Measurements from ENCODE around the gene GPR161. TPM values are rescaled to one million over a fixed set of nuclear protein-coding genes. Genes with fewer than 3 reads are reported as not detected.

The GPR161 gene
- total and polyA plus RNA-seq, 10 of the 15 experiments (the other 5 are each of a cell fraction or from before 2014, with no cell fraction given): 0.07 to 0.49 (median 0.34) TPM; not detected in 2

GRCh38 chr1:168134132-168134531 lies 2.6 kb downstream of the GPR161 start:
- H3K9me3 ChIP-seq (replicated peaks; ENCODE audit: control insufficient read depth, insufficient read depth, low read length): no peaks in the 10 kb centered on the region
- 0% methylated on average over 1 of the region's 1 CpG for WGBS (ENCODE audit: insufficient coverage, insufficient replicate concordance, low lambda C conversion rate, missing lambda C conversion rate)
- ChIA-PET SMC1A (ENCODE audit: uncharacterized antibody, unreplicated experiment) (no interaction called here), RAD21 (ENCODE audit: unreplicated experiment) (no interaction called here), CTCF (interaction anchor here (0.8 to 2.0 kb wide), 5 partner anchors 8 to 209 kb away, joined by 3 to 5 read pairs (median 3); no protein-coding TSS in a partner anchor), POLR2A (no interaction called here)
- no peak overlapping the region for H3K9ac ChIP-seq (ENCODE audit: control insufficient read depth, insufficient read depth, low read length)
- no peaks in the 10 kb centered on the region for H3K79me2 ChIP-seq (ENCODE audit: control insufficient read depth, insufficient read depth, low read length)
- H3K4me3 ChIP-seq: no peak overlapping the region
- no peak overlapping the region for H3K4me2 ChIP-seq (ENCODE audit: control insufficient read depth, insufficient read depth)
- DNase-seq (ENCODE audit: low read depth, low spot score) (no peak), ATAC-seq (no peak), FAIRE-seq (no peak)
- H3K36me3 ChIP-seq (ENCODE audit: control insufficient read depth in 2 of 2, insufficient read depth in 2 of 2, low read length in 1 of 2): no peaks in the 10 kb centered on the region
- H2AFZ ChIP-seq (ENCODE audit: control insufficient read depth, low read depth, low read length): no peak overlapping the region
- no peak overlapping the region for H3K27ac ChIP-seq (ENCODE audit: control insufficient read depth, insufficient read depth)
- BruUV-seq (replicated peaks): no TSS peak
- intact Hi-C loops (cut with micrococcal nuclease; ENCODE audit: unreplicated experiment): no loop called here
- H4K20me1 ChIP-seq (ENCODE audit: control insufficient read depth, insufficient read depth): no peaks in the 10 kb centered on the region
- H3K27me3 ChIP-seq (replicated peaks in 1 of 2; ENCODE audit: control insufficient read depth in 2 of 2, insufficient read depth in 2 of 2, low read length in 1 of 2): peaks cover 11 to 20% of the 10 kb centered on the region in 2 experiments; a peak in 3 of 4 replicates
- in situ Hi-C loops (cut with MboI): no loop called here
- peaks cover 8% of the 10 kb centered on the region for H3K4me1 ChIP-seq (ENCODE audit: control insufficient read depth, insufficient read depth, low read length)
- no peak for TF ChIP-seq SIN3A (IDR thresholded peaks at IDR 0.05; ENCODE audit: low read depth, low read length)
- TF ChIP-seq, protein P1, sequence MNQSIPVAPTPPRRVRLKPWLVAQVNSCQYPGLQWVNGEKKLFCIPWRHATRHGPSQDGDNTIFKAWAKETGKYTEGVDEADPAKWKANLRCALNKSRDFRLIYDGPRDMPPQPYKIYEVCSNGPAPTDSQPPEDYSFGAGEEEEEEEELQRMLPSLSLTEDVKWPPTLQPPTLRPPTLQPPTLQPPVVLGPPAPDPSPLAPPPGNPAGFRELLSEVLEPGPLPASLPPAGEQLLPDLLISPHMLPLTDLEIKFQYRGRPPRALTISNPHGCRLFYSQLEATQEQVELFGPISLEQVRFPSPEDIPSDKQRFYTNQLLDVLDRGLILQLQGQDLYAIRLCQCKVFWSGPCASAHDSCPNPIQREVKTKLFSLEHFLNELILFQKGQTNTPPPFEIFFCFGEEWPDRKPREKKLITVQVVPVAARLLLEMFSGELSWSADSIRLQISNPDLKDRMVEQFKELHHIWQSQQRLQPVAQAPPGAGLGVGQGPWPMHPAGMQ (IDR thresholded peaks at IDR 0.05; ENCODE audit: borderline replicate concordance): no peak
- TF ChIP-seq ZZZ3 (IDR thresholded peaks at IDR 0.05; ENCODE audit: control insufficient read depth, insufficient read length, low read depth): no peak
- no peak for TF ChIP-seq SRF (IDR thresholded peaks at IDR 0.05; ENCODE audit: low read depth in 2 of 2, low read length in 2 of 2)
- TF ChIP-seq ZNF217 (IDR thresholded peaks at IDR 0.05): no peak
- TF ChIP-seq CEBPZ (IDR thresholded peaks at IDR 0.05; ENCODE audit: low read depth, low read length): no peak
- no peak for TF ChIP-seq CREM (IDR thresholded peaks at IDR 0.05; ENCODE audit: low read depth)
- TF ChIP-seq, protein P2, sequence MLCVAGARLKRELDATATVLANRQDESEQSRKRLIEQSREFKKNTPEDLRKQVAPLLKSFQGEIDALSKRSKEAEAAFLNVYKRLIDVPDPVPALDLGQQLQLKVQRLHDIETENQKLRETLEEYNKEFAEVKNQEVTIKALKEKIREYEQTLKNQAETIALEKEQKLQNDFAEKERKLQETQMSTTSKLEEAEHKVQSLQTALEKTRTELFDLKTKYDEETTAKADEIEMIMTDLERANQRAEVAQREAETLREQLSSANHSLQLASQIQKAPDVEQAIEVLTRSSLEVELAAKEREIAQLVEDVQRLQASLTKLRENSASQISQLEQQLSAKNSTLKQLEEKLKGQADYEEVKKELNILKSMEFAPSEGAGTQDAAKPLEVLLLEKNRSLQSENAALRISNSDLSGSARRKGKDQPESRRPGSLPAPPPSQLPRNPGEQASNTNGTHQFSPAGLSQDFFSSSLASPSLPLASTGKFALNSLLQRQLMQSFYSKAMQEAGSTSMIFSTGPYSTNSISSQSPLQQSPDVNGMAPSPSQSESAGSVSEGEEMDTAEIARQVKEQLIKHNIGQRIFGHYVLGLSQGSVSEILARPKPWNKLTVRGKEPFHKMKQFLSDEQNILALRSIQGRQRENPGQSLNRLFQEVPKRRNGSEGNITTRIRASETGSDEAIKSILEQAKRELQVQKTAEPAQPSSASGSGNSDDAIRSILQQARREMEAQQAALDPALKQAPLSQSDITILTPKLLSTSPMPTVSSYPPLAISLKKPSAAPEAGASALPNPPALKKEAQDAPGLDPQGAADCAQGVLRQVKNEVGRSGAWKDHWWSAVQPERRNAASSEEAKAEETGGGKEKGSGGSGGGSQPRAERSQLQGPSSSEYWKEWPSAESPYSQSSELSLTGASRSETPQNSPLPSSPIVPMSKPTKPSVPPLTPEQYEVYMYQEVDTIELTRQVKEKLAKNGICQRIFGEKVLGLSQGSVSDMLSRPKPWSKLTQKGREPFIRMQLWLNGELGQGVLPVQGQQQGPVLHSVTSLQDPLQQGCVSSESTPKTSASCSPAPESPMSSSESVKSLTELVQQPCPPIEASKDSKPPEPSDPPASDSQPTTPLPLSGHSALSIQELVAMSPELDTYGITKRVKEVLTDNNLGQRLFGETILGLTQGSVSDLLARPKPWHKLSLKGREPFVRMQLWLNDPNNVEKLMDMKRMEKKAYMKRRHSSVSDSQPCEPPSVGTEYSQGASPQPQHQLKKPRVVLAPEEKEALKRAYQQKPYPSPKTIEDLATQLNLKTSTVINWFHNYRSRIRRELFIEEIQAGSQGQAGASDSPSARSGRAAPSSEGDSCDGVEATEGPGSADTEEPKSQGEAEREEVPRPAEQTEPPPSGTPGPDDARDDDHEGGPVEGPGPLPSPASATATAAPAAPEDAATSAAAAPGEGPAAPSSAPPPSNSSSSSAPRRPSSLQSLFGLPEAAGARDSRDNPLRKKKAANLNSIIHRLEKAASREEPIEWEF (IDR thresholded peaks at IDR 0.05; ENCODE audit: insufficient replicate concordance, low read depth, low read length): no peak
- no peak for TF ChIP-seq ZBTB40 (IDR thresholded peaks at IDR 0.05; ENCODE audit: borderline replicate concordance)
- no peak for TF ChIP-seq SP1 (IDR thresholded peaks at IDR 0.05; ENCODE audit: low read depth, low read length)
